A549 (cell line): Measurements from ENCODE around the gene CD96.

Experiments
- CEBPB ChIP-seq, 2 experiments: fragments of >200 bp in 1 of 2; sonication (Bioruptor Twin) in 1 of 2; formaldehyde crosslinking in 1 of 2; IDR thresholded peaks; 2 replicates each; pipeline ENCODE4 v1.6.1; 2012 to 2016
- GATA3 ChIP-seq: IDR thresholded peaks from 2 replicates; pipeline ENCODE4 v1.6.1; 2012; ENCODE audit warnings: borderline replicate concordance
- JUNB ChIP-seq: fragments of >200 bp; sonication (Bioruptor Twin); formaldehyde crosslinking; IDR thresholded peaks from 2 replicates; pipeline ENCODE4 v1.6.1; 2016
- POLR2A ChIP-seq: IDR thresholded peaks from 2 replicates; pipeline ENCODE4 v1.6.1; 2012; ENCODE audit warnings: mild to moderate bottlenecking, low read length
- POLR2AphosphoS2 ChIP-seq: conservative IDR thresholded peaks from 2 replicates; pipeline ENCODE4 v1.6.1; 2012; ENCODE audit warnings: low read length, improper control_type of control experiment, inconsistent platforms
- RFX5 ChIP-seq: fragments of 450-650 bp; IDR thresholded peaks from 2 replicates; pipeline ENCODE4 v1.7.1; 2014; ENCODE audit warnings: antibody characterized with exemption, mild to moderate bottlenecking, moderate library complexity
- TF ChIP-seq, protein P1 (sequence below): fragments of >200 bp; sonication (Bioruptor Twin); formaldehyde crosslinking; IDR thresholded peaks from 3 replicates; pipeline ENCODE4 v1.5.1; 2016

- TF ChIP-seq, protein P1, sequence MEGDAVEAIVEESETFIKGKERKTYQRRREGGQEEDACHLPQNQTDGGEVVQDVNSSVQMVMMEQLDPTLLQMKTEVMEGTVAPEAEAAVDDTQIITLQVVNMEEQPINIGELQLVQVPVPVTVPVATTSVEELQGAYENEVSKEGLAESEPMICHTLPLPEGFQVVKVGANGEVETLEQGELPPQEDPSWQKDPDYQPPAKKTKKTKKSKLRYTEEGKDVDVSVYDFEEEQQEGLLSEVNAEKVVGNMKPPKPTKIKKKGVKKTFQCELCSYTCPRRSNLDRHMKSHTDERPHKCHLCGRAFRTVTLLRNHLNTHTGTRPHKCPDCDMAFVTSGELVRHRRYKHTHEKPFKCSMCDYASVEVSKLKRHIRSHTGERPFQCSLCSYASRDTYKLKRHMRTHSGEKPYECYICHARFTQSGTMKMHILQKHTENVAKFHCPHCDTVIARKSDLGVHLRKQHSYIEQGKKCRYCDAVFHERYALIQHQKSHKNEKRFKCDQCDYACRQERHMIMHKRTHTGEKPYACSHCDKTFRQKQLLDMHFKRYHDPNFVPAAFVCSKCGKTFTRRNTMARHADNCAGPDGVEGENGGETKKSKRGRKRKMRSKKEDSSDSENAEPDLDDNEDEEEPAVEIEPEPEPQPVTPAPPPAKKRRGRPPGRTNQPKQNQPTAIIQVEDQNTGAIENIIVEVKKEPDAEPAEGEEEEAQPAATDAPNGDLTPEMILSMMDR, result no peak
- TF ChIP-seq JUNB, result no peak
- TF ChIP-seq RFX5, result no peak
- TF ChIP-seq GATA3, result no peak
- no peak for TF ChIP-seq POLR2AphosphoS2
- TF ChIP-seq POLR2A, result no peak
- TF ChIP-seq CEBPB (IDR thresholded peaks at IDR 0.05), result no peak
Observed at GRCh38 chr3:111598552-111598951, 56.6 kb downstream of the CD96 start.
